NAMALWA (cell line): ENCODE data around the gene GRK5.

ENCODE experiments used
- DNase-seq: peaks from one replicate; pipeline ENCODE4 v3.0.0-alpha.2; 2015; ENCODE audit warnings: low spot score

GRK5 gene

DNA sequence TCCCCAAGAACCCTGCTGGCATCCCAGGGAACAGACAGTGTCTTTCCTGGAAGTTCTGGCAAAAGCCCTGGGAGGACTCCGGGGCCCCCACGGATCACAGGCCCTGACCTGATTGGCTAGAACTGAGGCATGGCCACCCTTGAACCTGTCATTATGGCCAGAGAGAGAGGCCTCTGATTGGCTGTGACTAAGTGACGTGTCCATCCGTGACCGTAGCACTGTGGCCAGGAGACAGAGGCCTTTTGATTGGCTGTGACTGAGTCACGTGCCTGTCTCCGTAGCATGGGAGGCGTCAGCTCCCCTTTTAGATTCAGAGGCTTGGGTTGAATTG lies 171.3 kb downstream of the GRK5 start:
- no peak for DNase-seq

DNA sequence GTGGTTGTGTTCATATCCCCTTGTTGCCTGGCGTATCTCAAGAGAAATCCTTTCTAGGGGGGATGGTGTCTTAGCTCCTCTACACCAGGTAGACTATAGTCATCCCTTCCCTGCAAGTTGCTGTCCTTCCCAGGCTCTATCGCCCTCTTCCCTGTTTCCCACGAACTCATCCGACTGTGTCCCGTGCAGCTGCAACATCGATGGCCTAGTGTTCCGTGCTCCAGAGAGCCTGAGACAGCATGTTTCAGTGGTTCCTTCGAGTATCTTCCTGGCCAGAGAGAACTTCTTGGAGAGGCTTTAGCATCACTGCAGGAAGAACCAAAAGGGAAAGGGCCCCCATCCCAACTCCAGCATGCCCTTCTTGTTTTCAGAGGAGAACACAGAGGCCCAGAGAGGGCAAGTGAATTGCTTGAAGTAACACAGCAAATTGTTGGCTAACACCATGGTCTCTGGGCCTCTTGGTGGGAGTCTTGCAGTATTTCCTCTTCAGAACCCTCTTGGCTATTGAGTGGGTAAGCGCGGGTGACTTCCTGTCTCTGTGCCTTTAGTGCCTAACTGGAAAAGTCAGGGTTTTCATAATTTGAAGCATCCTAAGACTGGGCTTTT lies 172.2 kb downstream of the GRK5 start:
- no peak for DNase-seq

DNA sequence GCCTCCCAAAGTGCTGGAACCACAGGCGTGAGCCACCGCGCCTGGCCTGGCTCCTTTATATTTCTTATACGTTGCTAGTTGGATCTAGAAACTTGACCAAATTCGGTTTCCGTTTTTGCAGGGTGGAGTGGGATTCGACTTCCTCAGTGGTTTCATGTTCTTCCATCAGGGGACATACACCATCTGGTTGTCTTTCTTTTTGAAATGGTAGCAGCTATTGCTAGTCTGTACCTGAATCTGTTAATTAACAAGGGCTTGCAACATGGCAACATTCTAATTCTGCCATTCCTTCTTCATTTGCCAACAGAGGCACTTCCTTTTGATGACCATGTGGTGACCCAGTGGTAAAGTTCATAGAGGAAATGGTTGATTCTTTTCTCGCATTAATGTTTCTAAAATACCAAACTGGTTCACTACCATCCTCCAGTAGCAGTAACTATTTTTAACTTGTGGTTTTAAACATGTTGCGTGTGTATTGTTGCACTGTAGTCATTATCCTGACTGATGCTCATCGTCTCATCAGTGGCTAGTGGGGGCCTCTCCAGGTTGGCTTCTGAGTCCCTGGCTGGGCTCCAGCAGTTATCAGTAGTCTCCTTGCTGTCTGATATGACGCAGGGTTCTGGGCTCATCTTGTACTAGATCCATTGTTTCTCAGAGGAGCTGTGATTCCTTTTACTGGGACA lies 175.9 kb downstream of the GRK5 start:
- DNase-seq: no peak

DNA sequence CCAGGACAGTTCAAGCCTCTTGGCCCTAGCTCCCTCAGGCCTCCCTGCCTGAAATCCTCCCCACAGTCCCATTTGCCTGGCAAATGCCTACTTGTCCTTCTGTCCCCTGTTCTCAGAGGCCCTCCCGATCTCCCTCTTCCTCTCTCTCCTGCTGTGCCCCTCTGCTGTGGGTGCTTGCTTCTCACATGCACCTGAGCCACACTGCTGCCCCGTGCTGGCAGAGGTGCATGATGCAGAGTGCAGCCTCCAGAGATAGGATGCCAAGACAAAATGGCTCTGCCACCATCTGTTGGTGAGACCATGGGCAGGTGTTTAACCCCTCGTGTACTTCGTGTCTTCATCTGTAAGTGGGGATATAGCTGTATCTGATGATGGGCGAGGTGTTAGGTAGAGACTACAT lies 176.8 kb downstream of the GRK5 start:
- no peak for DNase-seq

DNA sequence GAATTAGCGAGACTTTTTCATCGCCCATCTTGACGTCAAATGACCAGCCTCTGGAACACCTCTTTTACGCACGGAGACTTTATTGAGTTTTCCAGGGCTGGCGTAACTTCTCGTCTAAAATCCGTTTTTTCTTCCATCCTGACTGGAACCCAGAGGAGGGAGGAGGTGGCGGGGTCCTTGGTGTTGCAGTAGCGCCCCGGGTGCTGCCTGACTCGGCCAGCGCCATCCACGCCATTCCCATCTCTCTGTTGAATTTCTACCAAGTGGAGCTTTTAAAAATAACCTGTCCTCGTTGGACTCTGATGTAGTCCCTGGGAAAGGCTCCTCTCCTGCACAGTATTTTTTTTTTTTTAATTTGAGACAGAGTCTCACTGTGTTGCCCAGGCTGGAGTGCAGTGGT lies 179.3 kb downstream of the GRK5 start:
- DNase-seq: no peak

DNA sequence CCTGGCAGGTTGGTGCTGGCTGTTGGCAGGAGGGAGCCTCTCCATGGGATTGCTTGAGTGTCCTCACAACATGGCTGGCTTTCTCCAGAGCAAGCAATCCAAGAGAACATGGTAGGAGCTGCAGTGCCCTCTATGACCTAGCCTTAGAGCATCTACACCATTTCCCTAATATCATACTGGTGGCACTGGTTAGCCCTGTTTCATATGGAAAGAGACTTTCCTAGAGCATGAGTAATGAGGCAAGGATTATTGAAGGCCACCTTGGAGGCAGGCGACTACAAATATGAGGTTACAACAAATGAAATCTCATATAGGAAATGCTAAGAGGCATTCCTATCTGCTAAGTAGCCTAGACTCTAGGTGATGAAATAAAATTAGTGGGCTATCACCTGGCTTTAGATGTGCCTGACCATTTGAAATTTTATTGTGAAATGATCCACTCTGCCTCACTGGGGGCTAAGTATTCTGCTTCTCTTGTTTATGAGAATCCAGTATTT lies 181.5 kb downstream of the GRK5 start:
- no peak for DNase-seq

DNA sequence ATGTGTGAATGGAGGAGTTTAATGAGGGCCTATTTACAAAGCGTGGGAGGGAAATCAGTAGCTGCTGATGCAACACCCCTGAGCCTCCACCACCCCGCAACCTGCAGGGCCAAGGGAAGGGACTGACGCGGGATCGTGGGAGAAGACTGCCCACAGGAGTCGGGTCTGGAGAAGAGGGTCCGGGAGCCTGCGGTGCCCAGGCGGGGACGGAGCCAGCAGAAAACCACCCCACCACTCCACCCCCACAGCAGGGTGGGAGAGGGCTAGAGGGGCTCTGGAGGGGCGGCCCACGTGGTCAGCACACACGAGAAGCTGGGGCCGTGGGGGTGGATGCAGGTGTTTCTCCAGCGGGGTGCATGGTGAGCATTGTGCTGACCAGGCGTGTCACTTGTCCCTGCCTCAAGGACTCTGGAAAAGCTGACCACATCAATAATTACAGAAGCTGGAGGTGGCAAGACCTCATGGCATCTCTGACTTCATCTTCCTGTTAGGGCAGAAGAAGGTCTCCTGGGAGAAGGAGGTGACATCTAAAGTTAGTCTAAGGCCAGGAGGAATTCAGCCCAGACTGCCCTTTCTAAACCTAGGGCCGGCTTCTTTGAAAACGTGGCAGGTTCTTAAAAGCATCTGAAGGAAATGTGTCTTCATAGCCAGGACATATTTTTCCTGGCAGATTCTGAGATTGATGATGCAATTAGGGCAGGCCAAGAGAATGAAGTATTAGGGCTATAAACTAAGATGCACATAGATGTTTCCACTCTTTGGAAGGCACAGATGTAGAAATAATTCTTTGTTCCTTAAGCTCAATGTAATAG lies 184.3 kb downstream of the GRK5 start:
- DNase-seq: no peak

DNA sequence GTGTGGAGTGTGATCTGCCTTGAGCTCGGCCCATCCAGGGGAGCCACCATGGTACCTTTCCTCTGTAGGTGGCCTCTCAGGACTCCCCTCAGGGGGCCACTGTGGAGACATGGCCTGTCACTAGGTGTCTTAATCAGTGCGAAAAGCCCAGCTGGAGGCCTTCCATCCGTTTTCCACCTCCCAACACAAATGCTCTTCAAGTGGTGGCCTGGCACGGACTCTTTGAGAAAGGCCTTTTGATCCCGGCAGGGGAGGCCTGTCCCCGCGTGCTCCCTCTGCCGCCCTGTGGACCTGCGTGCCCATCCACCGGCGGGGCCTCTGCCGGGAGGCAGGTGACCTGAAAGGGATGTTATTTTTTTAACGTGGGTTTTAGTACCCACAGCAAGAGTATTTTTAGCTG lies 185.6 kb downstream of the GRK5 start:
- no peak for DNase-seq

DNA sequence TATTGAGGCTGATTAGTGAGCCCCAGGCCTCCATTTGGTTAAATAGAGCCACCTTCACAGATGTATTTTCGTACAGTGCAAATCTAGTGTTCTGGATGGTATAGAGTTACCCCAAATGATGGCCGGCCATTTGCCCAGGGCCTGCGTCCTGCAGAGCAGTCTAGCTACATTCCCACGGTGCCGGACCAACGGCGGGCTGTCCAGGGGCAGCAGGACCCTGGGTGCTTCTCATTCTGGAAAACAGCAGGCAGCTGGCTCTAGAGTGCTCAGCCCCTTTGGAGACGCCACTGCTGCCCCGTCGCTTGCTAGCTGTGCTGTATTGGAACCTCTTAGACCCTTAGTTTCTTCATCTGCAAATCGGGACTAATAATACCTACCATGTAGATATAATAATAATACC lies 186.1 kb downstream of the GRK5 start:
- DNase-seq: no peak

DNA sequence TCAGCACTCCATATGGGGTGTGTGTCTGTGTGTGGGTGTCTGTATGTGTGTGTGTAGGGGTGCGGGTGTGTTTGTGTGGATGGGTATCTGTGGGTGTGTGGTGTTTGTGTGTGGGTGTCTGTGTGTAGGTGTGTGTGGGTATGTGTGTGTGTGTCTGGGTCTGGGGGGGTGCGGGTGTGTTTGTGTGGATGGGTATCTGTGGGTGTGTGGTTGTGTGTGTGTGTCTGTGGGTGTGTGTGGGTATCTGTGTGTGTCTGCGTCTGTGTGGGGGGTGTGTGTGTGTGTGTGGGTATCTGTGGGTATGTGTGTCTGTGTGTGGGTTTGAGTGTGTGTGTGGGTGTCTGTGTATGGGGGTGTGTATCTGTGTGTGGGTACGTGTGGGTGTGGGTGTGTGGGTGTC lies 186.5 kb downstream of the GRK5 start:
- no peak for DNase-seq

DNA sequence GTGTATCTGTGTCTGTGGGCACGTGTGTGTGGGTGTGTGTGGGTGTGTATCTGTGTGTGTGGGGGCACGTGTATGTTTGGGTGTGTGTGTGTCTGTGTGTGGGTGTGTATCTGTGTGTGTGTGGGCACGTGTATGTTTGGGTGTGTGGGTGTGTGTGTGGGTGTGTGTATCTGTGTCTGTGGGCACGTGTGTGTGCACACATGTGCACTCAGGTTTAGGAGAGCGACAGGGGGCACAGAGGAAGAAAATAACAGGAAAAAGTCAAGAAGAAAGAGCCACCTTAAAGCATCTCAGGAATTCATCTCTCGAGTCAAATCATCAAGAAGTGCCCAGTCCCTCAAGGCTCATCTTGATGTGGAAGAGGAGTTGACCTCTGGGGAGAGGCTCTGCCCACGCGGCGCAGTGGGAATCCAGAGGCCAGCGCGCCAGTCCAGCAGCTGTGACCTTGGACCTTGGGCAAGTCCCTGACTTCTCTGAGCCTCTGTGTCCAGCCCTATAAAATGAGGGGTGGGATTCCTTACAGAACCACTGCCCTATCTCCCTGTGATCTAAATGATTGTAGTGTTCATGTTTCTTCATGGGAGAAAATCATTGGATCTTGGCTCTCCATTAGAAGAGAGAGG lies 187.4 kb downstream of the GRK5 start:
- DNase-seq: no peak

DNA sequence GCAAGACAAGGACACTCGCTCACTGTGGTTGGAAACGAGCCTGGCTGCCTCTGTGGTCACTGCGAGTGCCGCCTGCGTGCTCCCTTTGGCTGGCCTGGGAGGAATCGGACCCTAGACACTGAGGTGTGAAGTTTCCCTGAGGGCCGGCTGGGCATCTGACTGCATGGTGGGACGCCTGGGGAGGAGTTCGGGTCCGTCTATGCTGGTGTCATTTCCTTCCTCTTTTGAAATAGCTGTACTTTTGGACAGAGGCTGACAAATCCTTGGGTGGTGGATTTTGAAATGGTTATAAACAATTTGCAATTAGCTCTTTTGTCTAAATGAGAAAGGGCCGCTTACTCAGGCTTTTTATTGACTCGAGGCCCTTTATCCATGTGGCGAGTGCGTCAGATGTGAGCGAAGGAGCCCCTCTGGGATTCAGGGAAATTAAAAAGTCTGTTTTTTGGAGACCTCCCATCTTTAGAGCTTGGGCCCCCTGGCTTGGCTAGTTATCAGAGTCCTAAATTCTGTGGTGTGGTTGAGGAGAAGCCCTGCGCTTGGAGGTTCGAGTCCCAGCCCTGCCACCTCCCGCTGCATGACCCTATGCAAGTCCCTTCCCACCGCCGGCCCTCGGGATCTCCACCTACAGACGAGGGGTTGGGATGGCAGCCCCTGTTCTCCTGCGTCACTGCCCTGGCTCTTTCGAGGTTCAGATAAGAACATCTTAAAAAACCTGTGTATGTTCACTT lies 188.1 kb downstream of the GRK5 start:
- DNase-seq: peak; percentile 30

DNA sequence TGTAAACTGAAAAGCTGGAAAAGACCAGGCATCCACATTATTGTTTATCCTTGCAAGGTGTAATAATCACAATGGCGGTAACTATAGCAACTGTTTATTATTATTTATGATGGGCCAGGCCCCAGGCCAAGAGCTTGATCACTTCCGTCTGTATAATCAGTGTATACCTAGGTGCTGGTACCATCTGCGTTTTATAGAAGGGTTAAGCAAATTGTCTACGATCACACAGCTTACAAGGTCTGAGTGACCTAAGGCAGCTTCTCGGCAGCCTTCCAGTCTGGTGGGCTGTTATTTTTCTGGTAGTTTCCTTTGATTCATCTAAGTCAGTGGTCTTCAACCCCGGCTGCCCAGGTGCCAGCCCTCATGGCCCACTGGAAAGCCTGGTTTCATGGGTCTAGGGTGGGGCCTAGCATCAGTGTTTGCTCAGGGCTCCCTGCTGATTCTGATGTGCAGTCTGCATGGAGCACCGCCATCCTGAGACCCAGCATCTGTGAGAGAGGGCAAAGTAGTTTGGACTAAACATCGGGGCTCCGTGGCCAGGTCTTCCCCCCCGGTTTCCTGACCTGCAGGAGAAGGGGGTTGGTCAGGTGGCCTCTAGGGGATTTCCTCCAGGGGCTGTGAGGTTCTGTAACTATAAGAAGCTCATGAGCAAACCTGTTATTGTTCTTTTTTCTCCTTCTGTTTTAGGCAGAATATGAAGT lies 188.8 kb downstream of the GRK5 start:
- DNase-seq: no peak

DNA sequence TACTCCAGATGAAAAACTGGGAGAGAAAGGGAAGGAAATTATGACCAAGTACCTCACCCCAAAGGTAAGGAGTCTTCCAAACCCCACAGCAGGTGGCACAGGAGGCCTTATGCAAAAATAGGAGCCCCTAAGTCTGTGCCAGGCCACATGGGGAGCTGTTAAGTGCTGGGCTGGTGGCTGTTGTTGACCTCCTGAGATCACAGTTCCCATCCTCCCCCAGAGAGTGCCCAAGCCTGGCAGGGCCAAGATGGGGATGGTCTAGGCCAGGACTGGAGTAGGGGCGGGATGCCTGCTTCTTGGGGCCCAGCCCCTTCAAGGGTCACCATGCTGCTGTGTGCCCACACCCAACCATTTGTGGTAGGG lies 189.3 kb downstream of the GRK5 start:
- no peak for DNase-seq

DNA sequence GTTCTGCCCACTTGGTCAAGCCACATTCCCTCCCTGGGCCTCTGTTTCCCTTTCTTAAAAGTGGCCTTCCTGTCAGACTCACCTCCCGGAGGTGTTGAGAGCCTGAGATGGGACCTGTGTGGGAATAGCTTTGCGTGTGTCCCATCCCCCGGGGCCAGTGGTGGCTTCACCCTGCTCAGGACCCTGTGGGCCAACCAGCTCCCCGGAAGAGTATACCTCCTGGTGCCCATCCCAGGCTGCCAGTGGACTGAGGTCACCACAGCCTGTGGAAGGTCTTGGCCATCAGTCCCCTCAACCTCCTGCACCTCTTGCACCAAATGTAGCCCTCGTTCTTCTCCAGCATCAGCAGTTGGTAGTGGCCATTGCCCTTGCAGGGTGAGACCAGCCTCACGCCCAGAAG lies 190.0 kb downstream of the GRK5 start:
- DNase-seq: no peak

DNA sequence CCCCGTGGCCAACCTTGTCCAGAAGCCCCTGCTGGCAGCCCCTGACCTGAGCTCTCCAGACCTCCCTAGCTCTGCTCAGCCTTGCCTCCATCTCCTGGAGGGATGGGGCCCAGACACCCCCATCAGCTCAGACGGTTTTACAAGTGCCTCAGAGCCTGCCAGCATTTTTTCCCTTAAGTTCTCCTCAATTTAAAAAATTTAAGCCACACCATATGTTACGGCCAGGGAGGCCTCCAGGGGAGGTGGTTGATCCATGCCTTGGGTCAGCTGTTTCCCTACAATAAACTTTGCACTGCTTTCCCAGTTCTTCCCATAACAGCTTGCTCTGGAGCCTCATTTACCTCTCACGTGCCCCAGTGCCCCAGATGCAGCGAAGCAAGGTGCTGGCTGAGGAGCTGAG lies 191.6 kb downstream of the GRK5 start:
- DNase-seq: no peak

DNA sequence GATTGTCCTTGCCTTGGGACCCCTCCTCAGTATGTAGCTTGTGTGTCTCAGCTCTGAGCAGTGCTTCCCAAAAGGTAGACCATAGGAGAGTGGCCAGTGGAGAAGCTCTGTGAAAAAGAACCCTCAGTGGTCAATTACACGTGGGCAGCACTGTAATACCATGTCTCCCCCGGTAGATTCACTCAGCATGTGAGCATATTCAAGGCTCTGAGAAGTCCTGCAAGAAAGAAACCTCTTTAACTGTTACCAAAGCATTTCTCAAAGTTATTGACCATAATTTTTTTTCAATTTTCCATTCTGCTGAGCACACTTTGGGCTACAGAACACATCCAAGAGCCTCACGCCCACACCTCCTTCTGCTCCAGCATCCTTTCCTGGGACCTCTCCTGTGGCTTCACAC lies 192.1 kb downstream of the GRK5 start:
- DNase-seq: no peak

DNA sequence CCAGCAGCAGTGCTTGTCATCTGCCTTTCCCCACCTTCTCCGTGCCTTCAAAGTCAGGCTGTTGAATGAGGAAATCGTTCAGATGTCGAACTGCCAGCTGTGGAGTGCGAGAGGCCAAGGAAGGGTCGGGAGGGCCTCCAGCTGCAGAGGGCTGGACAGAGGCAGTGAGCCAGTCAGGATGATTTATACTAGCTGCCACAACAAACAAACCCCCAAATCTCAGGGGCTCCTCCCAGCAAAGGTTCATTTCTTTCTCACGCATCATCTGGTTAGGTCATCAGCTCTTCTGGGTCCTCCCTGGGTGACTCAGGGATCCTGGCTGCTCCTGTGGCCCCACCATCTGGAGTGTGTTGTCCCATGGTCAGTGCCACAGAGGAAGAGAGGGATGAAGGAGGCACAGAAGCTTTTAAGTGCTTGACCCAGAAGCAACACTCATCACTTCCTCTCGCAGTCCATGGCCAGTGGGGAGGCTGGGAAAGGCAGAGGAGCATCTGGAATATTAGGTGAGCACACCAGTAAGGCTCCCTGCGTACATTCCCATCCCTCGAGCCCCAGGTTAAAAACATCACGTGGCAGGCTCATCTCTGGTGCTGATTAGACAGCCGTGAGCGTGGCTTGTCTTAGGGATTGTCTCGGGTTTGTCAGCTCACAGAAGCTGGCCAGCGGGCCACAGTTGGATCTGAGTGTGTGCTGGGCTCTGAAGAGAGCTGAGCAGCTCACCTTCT lies 194.5 kb downstream of the GRK5 start:
- DNase-seq: no peak

DNA sequence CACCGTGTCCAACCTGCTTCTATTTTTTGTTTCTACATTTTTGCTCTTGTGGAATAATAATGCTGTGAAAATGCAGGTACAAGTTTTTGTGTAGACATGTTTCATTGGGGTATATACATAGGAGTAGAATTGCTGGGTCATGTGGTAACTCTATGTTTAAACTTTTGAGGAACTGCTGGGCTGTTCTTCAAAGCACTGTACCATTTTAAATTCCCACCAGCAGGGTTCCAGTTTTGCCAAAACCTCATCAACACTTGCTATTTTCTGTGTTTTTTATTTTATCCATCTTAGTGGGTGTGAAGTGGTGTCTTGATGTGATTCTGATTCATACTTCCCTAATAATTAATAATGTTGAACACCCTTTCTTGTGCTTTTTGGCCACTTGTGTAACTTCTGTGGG lies 196.6 kb downstream of the GRK5 start:
- DNase-seq: no peak

DNA sequence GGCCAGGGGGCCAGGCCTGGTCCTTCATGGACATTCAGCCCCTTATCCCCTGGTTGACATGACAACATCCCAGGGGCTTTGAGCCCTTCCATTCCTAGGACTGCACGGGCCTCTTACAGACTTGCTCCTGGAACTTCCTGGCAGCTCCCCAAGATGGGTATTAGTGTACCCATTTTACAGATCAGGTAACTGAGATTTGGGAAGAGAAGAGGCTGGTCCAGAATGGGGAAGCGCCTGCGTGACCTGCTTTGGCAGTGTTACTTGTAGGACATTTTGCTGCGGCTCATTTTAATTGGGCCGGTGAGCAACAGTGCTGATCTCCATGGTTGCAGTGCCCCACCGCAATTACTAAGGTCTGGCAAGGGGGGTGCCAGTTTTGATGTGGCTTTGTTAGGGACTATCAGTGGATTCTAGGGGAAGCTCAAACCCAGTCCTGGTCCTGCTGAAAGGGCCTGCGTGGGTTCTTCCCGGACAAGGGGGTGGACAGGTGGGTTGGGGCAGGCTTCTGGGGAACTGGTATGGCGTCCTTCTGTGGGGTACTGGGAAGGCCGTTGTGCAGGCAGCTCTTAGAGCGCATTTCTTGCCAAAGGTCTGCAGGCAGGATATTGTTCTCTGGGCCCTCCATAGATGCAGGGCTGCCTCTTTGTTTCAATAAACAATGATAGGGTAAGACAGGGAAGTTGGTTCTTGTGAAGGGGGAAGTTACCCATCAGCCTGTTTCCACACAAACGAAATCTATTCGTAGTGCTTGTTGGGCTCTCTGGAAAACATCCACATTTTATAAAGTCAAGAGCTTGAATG lies 197.5 kb downstream of the GRK5 start:
- DNase-seq: no peak
